ENCODE data around the gene PTTG1IP. TPM values are rescaled to one million over a fixed set of nuclear protein-coding genes. Genes with fewer than 3 reads are reported as not detected.
A peak's percentile ranks its signal among the peaks of the same experiment; 100 is the strongest.

The PTTG1IP gene
- total and polyA plus RNA-seq, 2 of the 13 experiments (the other 11 are each of a cell fraction or from before 2014, with no cell fraction given), result 161 to 700 TPM

DNA sequence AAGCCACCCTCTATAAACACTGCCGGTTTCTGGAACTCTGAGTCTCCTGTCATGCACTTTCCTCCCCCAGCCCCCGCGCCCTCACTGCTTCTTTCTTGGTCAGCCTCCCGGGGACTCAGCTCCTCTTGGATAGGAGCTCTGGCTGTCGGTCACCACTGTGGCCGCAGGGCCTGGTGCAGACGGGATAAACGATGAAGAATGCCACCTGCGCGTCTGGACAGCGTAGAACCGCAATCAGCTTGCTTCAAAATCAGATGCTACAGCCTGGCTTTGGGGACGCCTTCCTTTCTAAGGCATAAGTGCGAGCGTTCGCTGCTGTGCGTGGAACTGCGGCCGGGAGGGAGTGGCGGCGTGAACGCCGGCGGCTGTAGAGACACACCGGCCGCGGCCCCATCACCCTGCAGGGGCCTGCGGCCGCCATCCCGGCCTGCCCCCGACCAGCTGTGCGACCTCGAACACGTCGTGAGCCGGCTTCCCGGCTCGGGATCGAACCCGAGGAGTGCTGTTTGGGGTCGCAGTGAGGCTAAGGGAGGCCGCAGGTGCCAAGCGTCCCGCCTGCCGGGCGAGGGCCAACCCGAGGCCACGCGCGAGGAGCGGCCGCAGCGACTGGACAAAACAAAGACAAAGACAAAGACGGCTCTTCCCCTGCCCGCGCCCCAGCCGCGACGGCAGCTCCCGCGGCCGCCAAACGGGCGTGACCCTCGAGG, 688 bp downstream of the PTTG1IP start (continued):
- TF ChIP-seq, protein P1, sequence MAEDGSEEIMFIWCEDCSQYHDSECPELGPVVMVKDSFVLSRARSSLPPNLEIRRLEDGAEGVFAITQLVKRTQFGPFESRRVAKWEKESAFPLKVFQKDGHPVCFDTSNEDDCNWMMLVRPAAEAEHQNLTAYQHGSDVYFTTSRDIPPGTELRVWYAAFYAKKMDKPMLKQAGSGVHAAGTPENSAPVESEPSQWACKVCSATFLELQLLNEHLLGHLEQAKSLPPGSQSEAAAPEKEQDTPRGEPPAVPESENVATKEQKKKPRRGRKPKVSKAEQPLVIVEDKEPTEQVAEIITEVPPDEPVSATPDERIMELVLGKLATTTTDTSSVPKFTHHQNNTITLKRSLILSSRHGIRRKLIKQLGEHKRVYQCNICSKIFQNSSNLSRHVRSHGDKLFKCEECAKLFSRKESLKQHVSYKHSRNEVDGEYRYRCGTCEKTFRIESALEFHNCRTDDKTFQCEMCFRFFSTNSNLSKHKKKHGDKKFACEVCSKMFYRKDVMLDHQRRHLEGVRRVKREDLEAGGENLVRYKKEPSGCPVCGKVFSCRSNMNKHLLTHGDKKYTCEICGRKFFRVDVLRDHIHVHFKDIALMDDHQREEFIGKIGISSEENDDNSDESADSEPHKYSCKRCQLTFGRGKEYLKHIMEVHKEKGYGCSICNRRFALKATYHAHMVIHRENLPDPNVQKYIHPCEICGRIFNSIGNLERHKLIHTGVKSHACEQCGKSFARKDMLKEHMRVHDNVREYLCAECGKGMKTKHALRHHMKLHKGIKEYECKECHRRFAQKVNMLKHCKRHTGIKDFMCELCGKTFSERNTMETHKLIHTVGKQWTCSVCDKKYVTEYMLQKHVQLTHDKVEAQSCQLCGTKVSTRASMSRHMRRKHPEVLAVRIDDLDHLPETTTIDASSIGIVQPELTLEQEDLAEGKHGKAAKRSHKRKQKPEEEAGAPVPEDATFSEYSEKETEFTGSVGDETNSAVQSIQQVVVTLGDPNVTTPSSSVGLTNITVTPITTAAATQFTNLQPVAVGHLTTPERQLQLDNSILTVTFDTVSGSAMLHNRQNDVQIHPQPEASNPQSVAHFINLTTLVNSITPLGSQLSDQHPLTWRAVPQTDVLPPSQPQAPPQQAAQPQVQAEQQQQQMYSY (CRISPR knock-in tag; IDR thresholded peaks at IDR 0.05), result no peak
- TF ChIP-seq, protein P2, sequence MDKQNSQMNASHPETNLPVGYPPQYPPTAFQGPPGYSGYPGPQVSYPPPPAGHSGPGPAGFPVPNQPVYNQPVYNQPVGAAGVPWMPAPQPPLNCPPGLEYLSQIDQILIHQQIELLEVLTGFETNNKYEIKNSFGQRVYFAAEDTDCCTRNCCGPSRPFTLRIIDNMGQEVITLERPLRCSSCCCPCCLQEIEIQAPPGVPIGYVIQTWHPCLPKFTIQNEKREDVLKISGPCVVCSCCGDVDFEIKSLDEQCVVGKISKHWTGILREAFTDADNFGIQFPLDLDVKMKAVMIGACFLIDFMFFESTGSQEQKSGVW (CRISPR knock-in tag; IDR thresholded peaks at IDR 0.05; ENCODE audit: borderline replicate concordance), result no peak
- TF ChIP-seq MAFF (IDR thresholded peaks at IDR 0.05; ENCODE audit: low read depth, low read length), result no peak
- TF ChIP-seq ZNF747 (CRISPR knock-in tag; IDR thresholded peaks at IDR 0.05; ENCODE audit: borderline replicate concordance), result no peak
- TF ChIP-seq ONECUT2 (CRISPR knock-in tag; IDR thresholded peaks at IDR 0.05), result no peak
- TF ChIP-seq ZNF160 (CRISPR knock-in tag; IDR thresholded peaks at IDR 0.05), result 0 out of 2 replicates have a peak, but pooled peaks have one; percentile 55
- TF ChIP-seq NAIF1 (CRISPR knock-in tag; IDR thresholded peaks at IDR 0.05; ENCODE audit: borderline replicate concordance), result no peak
- TF ChIP-seq, protein P3, sequence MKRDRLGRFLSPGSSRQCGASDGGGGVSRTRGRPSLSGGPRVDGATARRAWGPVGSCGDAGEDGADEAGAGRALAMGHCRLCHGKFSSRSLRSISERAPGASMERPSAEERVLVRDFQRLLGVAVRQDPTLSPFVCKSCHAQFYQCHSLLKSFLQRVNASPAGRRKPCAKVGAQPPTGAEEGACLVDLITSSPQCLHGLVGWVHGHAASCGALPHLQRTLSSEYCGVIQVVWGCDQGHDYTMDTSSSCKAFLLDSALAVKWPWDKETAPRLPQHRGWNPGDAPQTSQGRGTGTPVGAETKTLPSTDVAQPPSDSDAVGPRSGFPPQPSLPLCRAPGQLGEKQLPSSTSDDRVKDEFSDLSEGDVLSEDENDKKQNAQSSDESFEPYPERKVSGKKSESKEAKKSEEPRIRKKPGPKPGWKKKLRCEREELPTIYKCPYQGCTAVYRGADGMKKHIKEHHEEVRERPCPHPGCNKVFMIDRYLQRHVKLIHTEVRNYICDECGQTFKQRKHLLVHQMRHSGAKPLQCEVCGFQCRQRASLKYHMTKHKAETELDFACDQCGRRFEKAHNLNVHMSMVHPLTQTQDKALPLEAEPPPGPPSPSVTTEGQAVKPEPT (CRISPR knock-in tag; IDR thresholded peaks at IDR 0.05; ENCODE audit: low read depth), result no peak
- no peak for TF ChIP-seq CENPT (CRISPR knock-in tag; IDR thresholded peaks at IDR 0.05; ENCODE audit: low read depth)
- TF ChIP-seq NR2F2 (IDR thresholded peaks at IDR 0.05; ENCODE audit: borderline replicate concordance, low read depth), result no peak
- TF ChIP-seq, protein P4, sequence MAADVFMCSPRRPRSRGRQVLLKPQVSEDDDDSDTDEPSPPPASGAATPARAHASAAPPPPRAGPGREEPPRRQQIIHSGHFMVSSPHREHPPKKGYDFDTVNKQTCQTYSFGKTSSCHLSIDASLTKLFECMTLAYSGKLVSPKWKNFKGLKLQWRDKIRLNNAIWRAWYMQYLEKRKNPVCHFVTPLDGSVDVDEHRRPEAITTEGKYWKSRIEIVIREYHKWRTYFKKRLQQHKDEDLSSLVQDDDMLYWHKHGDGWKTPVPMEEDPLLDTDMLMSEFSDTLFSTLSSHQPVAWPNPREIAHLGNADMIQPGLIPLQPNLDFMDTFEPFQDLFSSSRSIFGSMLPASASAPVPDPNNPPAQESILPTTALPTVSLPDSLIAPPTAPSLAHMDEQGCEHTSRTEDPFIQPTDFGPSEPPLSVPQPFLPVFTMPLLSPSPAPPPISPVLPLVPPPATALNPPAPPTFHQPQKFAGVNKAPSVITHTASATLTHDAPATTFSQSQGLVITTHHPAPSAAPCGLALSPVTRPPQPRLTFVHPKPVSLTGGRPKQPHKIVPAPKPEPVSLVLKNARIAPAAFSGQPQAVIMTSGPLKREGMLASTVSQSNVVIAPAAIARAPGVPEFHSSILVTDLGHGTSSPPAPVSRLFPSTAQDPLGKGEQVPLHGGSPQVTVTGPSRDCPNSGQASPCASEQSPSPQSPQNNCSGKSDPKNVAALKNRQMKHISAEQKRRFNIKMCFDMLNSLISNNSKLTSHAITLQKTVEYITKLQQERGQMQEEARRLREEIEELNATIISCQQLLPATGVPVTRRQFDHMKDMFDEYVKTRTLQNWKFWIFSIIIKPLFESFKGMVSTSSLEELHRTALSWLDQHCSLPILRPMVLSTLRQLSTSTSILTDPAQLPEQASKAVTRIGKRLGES (CRISPR knock-in tag; IDR thresholded peaks at IDR 0.05; ENCODE audit: borderline replicate concordance), result no peak
- TF ChIP-seq, protein P5, sequence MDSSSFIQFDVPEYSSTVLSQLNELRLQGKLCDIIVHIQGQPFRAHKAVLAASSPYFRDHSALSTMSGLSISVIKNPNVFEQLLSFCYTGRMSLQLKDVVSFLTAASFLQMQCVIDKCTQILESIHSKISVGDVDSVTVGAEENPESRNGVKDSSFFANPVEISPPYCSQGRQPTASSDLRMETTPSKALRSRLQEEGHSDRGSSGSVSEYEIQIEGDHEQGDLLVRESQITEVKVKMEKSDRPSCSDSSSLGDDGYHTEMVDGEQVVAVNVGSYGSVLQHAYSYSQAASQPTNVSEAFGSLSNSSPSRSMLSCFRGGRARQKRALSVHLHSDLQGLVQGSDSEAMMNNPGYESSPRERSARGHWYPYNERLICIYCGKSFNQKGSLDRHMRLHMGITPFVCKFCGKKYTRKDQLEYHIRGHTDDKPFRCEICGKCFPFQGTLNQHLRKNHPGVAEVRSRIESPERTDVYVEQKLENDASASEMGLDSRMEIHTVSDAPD (CRISPR knock-in tag; IDR thresholded peaks at IDR 0.05), result no peak
- no peak for TF ChIP-seq PLRG1 (conservative IDR thresholded peaks at IDR 0.05)

Measured in HepG2 (cell line).